Choroid plexus epithelial cell (primary cell): ENCODE measurements around the gene YARS1.

Experiments used
- DNase-seq: peaks from one replicate; pipeline ENCODE4 v3.0.0-alpha.2; 2010; ENCODE audit warnings: low read depth
- H3K4me3 ChIP-seq: 2 replicates; pipeline ENCODE4 v1.5.1; 2011; ENCODE audit warnings: low read depth, mild to moderate bottlenecking, control low read depth, low read length, moderate library complexity
- TF ChIP-seq, protein P1 (sequence below): conservative IDR thresholded peaks from 2 replicates; pipeline ENCODE4 v1.5.1; 2011; ENCODE audit warnings: low read depth, mild to moderate bottlenecking, control low read depth, inconsistent platforms, low read length, moderate library complexity

The YARS1 gene

DNA sequence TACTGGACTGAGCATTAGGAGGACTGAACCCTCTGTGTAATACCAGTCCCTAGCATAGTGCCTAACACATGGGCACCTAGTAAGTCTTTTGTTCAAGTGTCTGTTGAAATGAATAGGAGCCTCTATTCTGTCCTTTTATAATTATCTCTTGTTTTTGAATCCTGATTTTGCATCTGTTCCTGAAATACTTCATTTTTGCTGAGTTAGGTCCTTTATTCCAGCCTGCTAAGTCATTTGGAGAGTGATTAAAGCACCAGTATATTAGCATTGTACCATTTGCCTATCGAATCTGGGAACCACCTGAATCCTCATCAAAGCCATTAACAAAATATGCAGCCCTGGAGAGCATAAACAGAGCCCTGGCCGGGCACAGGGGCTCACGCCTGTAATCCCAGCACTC, 32.3 kb downstream of the YARS1 start:
- TF ChIP-seq, protein P1, sequence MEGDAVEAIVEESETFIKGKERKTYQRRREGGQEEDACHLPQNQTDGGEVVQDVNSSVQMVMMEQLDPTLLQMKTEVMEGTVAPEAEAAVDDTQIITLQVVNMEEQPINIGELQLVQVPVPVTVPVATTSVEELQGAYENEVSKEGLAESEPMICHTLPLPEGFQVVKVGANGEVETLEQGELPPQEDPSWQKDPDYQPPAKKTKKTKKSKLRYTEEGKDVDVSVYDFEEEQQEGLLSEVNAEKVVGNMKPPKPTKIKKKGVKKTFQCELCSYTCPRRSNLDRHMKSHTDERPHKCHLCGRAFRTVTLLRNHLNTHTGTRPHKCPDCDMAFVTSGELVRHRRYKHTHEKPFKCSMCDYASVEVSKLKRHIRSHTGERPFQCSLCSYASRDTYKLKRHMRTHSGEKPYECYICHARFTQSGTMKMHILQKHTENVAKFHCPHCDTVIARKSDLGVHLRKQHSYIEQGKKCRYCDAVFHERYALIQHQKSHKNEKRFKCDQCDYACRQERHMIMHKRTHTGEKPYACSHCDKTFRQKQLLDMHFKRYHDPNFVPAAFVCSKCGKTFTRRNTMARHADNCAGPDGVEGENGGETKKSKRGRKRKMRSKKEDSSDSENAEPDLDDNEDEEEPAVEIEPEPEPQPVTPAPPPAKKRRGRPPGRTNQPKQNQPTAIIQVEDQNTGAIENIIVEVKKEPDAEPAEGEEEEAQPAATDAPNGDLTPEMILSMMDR, result no peak
- H3K4me3 ChIP-seq, result no peak overlapping the region
- no peak for DNase-seq

DNA sequence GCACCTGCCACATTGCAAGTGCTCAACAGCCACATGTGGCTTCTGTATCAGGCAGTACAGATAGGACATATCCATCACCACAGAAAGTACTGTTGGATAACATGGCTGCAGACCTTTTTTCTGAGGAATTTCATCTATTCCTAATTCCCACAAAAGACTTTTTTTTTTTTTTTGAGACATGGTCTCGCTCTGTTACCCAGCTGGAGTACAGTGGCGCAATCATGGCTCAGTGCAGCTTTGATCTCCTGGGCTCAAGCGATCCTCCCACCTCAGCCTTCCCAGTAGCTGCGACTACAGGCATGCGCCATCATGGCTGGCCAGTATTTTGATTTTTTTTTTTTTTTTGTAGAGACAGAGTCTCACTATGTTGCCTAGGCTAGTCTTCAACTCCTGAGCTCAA, 33.3 kb downstream of the YARS1 start:
- no peak overlapping the region for H3K4me3 ChIP-seq
- TF ChIP-seq, protein P1, result no peak
- no peak for DNase-seq

DNA sequence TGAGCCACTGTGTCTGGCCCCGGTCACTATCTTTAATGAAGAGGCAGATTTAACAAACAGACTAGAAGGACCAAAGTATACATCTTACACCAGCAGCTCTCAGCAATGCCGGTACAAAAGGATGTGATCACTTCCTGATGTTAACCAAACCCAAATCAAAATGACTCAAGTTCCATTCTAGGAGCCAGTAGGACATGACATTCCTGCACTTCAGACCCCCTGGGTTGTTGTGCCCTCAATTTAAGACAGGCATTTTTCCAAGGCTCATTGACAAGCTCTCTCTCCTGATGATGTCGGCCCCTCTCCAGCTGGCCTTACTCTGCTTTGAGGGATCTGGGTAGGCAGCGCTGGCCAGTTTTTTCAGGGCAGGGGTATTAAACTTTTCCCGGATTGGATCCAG, 35.1 kb downstream of the YARS1 start:
- TF ChIP-seq, protein P1, result no peak
- no peak overlapping the region for H3K4me3 ChIP-seq
- DNase-seq, result peak; percentile 50

DNA sequence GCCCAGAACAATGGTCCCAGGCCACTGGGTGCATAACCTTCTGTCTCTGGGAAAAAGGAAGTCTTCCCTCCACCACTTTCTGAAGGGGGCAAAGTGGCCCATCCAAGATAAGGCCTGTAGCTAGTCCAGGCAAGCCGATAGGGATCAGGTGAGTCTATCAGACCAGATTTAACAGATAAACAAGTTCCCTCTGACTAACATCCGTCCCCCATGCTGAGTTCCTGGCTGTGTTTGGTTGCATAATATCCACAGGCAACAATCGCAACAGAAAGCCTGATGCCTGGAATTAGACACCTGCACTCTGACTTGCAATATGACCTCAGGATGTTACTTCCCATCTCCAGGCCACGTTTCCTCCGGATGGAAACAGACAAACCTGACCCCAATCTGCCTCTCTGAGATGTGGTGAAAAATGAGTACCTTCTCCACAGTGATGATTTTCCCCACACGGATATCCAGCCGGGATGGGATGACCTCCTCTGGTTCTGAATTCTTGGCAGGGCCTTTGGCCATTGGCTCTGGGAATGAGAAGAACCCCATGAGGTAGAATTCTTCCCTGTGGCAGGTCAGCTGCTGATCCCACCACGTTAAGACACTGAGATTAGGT, 36.4 kb downstream of the YARS1 start:
- TF ChIP-seq, protein P1, result no peak
- peak; percentile 84 for DNase-seq

DNA sequence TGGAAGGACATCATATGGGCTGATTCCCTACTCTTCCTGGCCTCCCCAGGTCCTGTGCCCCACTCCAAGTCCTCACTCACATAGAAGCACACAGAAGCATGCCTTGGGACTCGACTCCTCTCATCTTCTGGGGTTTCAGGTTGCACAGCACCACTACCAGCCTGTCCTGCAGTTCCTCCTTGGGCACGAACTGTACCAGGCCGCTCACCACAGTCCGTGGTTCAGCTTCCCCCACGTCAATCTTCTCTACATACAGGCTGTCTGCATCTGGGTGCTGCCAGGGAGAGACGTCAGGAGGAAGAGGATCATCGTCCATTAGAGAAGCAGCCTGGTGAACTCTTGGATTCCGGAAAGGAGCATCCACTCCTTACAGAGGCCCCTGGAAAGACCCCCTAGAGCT, 37.2 kb downstream of the YARS1 start:
- no peak for DNase-seq
- H3K4me3 ChIP-seq, result no peak overlapping the region
- TF ChIP-seq, protein P1, result no peak

More for the DNA sequence above, 36.4 kb downstream of the YARS1 start:
- H3K4me3 ChIP-seq, result no peak overlapping the region

DNA sequence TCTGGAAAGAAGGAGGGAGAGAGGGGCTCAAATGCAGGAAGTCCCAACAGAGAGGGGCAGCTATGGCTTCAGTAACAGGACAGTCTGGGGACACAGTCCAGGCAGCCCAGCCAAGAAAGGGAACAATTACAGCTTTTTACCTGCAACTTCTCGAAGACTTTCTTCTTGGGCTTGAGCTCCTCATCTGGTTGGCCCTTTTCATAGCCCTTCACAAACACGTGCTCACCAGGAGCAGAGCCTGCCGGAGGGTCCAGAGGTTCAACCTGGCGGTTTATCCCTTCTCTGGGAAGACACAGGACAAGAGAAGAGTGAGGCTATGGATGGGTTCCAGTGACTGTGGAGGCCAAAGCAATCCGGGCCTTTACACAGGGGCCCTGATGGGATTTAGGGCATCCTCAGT, 37.9 kb downstream of the YARS1 start:
- DNase-seq, result no peak
- TF ChIP-seq, protein P1, result no peak
- no peak overlapping the region for H3K4me3 ChIP-seq

DNA sequence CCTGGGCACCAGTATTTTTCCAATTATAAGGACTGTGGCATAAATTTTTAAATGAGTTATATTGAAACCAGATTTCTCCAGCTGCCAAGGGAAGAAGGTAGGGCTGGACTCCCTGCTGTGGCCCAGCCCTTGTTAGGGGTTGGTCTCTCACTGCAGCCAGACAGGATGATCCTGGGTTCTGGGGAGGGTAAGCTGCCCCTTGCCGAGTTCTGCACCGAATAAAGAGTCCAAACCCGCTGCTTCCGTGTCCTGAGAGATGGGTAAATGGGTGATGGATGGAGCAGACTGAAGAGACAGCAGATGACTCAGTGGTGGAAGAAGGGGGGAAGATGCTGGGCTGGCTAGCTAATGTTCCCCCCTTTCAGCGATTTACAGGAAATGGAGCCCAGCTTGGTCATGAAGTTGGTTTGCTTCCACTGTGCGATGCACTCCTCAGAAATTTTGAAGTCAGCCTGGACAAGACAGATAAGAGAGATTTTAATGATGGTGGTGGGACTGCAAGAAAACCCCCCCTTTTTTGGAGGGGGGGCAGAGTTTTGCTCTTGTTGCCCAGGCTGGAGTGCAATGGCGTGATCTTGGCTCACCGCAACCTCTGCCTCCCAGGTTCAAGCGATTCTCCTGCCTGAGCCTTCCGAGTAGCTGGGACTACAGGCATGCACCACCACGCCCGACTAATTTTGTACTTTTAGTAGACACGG, 41.4 kb downstream of the YARS1 start:
- H3K4me3 ChIP-seq, result no peak overlapping the region
- DNase-seq, result peak; percentile 47
- TF ChIP-seq, protein P1, result no peak
